ENCODE results near the gene QTRT2. TPM values are rescaled to one million over a fixed set of nuclear protein-coding genes. Genes with fewer than 3 reads are reported as not detected.

Gene QTRT2
- total and polyA plus RNA-seq, 4 donors = 4.3 to 11.3 (median 5.9) TPM

DNA sequence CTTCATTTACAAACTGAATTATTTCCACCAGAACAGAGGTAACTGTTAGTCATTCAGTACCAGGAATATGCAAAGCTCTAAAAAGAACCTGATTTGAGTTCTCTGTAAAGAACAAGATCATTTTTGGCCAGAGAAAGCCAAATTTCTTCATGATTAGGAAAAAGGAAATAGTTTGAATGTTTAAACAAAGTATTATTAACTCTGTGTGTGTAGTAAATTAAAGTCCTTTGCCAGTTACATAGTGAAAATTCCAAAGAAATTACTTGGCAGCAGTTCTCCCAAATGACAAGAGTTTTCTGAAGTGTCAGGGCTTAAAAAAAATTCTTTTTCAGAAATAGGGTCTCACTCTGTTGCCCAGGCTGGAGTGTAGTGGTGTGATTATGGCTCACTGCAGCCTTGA is 24.5 kb downstream of the QTRT2 start:
- H3K27ac ChIP-seq (ENCODE audit: low read depth in 1 of 2, low read length in 2 of 2) = no peak overlapping the region
- no peak overlapping the region for H3K4me3 ChIP-seq (ENCODE audit: low read depth in 1 of 3, low read length in 3 of 3)
- TF ChIP-seq RAD21 (IDR thresholded peaks at IDR 0.05) = no peak
- no peak for TF ChIP-seq HNF4A (conservative IDR thresholded peaks at IDR 0.05)
- no peak for TF ChIP-seq EGR1 (IDR thresholded peaks at IDR 0.05; ENCODE audit: low read depth in 2 of 2)
- TF ChIP-seq FOXA2 (IDR thresholded peaks at IDR 0.05) = no peak
- TF ChIP-seq NR2F2 (IDR thresholded peaks at IDR 0.05) = no peak
- TF ChIP-seq YY1 (IDR thresholded peaks at IDR 0.05) = no peak
- TF ChIP-seq, protein P1, sequence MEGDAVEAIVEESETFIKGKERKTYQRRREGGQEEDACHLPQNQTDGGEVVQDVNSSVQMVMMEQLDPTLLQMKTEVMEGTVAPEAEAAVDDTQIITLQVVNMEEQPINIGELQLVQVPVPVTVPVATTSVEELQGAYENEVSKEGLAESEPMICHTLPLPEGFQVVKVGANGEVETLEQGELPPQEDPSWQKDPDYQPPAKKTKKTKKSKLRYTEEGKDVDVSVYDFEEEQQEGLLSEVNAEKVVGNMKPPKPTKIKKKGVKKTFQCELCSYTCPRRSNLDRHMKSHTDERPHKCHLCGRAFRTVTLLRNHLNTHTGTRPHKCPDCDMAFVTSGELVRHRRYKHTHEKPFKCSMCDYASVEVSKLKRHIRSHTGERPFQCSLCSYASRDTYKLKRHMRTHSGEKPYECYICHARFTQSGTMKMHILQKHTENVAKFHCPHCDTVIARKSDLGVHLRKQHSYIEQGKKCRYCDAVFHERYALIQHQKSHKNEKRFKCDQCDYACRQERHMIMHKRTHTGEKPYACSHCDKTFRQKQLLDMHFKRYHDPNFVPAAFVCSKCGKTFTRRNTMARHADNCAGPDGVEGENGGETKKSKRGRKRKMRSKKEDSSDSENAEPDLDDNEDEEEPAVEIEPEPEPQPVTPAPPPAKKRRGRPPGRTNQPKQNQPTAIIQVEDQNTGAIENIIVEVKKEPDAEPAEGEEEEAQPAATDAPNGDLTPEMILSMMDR (IDR thresholded peaks at IDR 0.05; ENCODE audit: low read depth, low read length, missing input control) = no peak
- TF ChIP-seq RXRA (IDR thresholded peaks at IDR 0.05) = no peak
- TF ChIP-seq, protein P2, sequence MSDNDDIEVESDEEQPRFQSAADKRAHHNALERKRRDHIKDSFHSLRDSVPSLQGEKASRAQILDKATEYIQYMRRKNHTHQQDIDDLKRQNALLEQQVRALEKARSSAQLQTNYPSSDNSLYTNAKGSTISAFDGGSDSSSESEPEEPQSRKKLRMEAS (IDR thresholded peaks at IDR 0.05) = no peak
- no peak for TF ChIP-seq TAF1 (conservative IDR thresholded peaks at IDR 0.05)
- TF ChIP-seq HNF4G (IDR thresholded peaks at IDR 0.05) = no peak
- TF ChIP-seq SP1 (IDR thresholded peaks at IDR 0.05) = no peak
- no peak for TF ChIP-seq GABPA (IDR thresholded peaks at IDR 0.05 in 1 of 2, conservative IDR thresholded peaks at IDR 0.05 in 1 of 2)
- TF ChIP-seq, protein P3, sequence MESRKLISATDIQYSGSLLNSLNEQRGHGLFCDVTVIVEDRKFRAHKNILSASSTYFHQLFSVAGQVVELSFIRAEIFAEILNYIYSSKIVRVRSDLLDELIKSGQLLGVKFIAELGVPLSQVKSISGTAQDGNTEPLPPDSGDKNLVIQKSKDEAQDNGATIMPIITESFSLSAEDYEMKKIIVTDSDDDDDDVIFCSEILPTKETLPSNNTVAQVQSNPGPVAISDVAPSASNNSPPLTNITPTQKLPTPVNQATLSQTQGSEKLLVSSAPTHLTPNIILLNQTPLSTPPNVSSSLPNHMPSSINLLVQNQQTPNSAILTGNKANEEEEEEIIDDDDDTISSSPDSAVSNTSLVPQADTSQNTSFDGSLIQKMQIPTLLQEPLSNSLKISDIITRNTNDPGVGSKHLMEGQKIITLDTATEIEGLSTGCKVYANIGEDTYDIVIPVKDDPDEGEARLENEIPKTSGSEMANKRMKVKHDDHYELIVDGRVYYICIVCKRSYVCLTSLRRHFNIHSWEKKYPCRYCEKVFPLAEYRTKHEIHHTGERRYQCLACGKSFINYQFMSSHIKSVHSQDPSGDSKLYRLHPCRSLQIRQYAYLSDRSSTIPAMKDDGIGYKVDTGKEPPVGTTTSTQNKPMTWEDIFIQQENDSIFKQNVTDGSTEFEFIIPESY (IDR thresholded peaks at IDR 0.05) = no peak
- TF ChIP-seq, protein P4, sequence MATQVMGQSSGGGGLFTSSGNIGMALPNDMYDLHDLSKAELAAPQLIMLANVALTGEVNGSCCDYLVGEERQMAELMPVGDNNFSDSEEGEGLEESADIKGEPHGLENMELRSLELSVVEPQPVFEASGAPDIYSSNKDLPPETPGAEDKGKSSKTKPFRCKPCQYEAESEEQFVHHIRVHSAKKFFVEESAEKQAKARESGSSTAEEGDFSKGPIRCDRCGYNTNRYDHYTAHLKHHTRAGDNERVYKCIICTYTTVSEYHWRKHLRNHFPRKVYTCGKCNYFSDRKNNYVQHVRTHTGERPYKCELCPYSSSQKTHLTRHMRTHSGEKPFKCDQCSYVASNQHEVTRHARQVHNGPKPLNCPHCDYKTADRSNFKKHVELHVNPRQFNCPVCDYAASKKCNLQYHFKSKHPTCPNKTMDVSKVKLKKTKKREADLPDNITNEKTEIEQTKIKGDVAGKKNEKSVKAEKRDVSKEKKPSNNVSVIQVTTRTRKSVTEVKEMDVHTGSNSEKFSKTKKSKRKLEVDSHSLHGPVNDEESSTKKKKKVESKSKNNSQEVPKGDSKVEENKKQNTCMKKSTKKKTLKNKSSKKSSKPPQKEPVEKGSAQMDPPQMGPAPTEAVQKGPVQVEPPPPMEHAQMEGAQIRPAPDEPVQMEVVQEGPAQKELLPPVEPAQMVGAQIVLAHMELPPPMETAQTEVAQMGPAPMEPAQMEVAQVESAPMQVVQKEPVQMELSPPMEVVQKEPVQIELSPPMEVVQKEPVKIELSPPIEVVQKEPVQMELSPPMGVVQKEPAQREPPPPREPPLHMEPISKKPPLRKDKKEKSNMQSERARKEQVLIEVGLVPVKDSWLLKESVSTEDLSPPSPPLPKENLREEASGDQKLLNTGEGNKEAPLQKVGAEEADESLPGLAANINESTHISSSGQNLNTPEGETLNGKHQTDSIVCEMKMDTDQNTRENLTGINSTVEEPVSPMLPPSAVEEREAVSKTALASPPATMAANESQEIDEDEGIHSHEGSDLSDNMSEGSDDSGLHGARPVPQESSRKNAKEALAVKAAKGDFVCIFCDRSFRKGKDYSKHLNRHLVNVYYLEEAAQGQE (IDR thresholded peaks at IDR 0.05) = no peak
- no peak for TF ChIP-seq FOXA1 (IDR thresholded peaks at IDR 0.05)
- TF ChIP-seq, protein P5, sequence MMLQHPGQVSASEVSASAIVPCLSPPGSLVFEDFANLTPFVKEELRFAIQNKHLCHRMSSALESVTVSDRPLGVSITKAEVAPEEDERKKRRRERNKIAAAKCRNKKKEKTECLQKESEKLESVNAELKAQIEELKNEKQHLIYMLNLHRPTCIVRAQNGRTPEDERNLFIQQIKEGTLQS (IDR thresholded peaks at IDR 0.05) = no peak
- TF ChIP-seq JUND (IDR thresholded peaks at IDR 0.05) = no peak
- no peak for DNase-seq (ENCODE audit: low spot score)
- H3K9me3 ChIP-seq (ENCODE audit: control insufficient read depth in 4 of 4, low read length in 3 of 4) = no peaks in the 10 kb centered on the region
- peaks cover 0 to 2% (median 0%) of the 10 kb centered on the region in 4 donors for H3K4me1 ChIP-seq (ENCODE audit: control insufficient read depth in 4 of 4, insufficient read depth in 4 of 4, low read length in 3 of 4)
- H3K27me3 ChIP-seq (ENCODE audit: control insufficient read depth in 4 of 4, insufficient read depth in 4 of 4, low read length in 3 of 4) = no peaks in the 10 kb centered on the region
- H3K36me3 ChIP-seq (ENCODE audit: control insufficient read depth in 4 of 4, insufficient read depth in 3 of 4, low read depth in 1 of 4, low read length in 3 of 4) = peaks cover 10 to 55% (median 39%) of the 10 kb centered on the region in 4 donors
- no peak overlapping the region for H3K9ac ChIP-seq (ENCODE audit: low read depth in 1 of 2, low read length in 2 of 2)
